Mammary epithelial cell (primary cell): ENCODE data around the gene KSR1.

Experiments used
- CTCF ChIP-seq, 2 donors: IDR thresholded peaks in 1 of 2; conservative IDR thresholded peaks in 1 of 2; 2 replicates each; pipeline ENCODE4 v1.5.1; 2011 to 2012; ENCODE audit warnings: inconsistent platforms in 2 of 2, low read length in 2 of 2, mild to moderate bottlenecking in 2 of 2, control low read depth in 1 of 2, low read depth in 1 of 2; ENCODE audit not compliant: insufficient read depth in 1 of 2; ENCODE audit errors: extremely low read depth in 1 of 2
- EZH2 ChIP-seq: IDR thresholded peaks from 2 replicates; pipeline ENCODE4 v1.6.1; 2012; ENCODE audit warnings: low read length, inconsistent platforms, borderline replicate concordance

DNA sequence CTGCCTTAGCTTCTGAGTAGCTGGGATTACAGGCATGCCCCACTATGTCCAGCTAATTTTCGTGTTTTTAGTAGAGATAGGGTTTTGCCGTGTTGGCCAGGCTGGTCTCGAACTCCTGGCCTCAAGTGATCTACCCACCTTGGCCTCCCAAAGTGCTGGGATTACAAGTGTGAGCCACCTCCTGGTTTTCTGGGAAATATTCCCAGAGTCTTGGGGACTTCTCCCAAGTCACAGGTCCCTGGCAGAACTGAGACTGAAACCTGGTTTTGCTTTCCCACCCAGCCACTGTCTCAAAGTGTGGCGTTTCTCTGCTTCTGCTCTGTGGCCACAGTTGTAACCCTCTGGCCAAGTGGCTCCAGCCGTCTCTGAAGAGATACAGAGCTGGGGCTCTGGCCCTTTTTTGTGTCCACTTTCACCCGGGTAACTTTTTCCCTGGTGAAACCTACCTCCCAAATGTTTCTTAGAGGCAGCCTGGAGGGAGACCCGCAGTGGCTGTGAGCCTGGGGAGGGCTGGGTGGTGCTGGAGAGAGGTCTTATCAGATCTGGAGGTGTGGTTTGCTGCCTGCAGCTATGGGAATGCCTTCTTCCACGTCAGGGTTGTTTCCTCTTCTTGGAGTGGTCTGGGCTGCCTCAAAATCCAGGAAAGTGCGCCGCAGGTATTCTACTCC is 5.1 kb downstream of the KSR1 start:
- TF ChIP-seq CTCF (conservative IDR thresholded peaks at IDR 0.05 in 1 of 2, IDR thresholded peaks at IDR 0.05 in 1 of 2; ENCODE audit: extremely low read depth in 1 of 2, insufficient read depth in 1 of 2, low read depth in 1 of 2, low read length in 2 of 2) (no peak), EZH2 (no peak)
